Colon (tissue), 2 donors: ENCODE results near the gene NAA16.

ENCODE experiments used
- FAIRE-seq: peaks from 2 replicates; lab custom pipeline; 2012; peaks lifted over from hg19 to GRCh38; lab: Jason Lieb, UNC
- donor health status: control.
- donor health status: control.

Gene NAA16

DNA sequence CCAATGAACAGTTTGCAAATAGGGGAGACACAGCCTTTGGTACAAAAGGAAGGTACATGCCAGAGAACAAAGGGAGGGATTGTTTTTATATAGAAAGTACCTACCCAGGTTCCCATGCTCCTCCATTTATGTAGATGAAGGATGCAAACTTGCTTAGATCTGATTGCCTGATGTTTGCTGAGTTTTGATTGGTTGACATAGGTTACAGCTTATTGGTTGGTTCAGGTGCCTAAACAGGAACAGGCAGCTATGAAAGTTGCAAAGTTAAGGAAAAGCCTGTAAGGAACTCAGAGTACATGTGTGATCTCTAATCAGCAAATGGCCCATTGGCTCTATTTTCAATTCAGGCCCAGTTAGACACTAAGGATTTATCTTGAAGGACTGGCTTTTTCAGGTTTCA, 6.5 kb upstream of the NAA16 start:
- FAIRE-seq = no peak

DNA sequence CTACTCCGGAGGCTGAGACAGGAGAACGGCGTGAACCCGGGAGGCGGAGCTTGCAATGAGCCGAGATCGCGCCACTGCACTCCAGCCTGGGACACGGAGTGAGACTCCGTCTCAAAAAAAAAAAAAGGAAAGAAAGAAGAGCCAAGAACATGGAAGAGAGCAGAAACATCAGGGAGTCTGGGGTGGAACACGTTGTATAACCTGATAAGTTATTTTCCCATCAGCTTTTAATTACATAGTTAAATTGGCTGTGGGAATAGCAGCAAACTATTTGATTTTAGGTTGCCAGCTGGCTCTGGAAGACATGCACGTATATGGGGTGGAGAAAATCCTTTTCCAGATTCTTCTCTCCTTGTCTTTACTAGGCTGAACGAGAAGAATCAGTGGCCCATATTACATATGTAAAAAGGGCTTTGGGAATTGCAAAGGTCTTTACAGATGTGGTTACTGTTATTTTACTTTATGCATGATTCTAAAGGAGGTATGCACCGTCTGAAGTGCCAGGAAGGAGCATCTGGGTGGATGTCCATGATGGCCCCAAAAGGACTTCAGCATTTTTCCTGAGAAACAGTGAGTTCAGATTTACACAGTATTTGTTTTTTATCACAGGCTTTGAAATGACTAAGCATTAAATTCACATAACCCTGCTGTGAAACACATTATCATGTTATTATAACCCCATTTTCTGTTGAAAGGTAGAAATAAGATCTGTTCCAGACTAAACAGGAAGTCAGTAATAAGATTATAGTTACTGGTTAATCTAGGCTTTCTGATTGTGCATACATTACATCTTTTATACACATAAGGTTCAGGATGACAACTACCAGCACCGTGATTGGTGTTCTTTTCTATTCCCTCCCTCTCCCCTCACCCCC, 4.6 kb upstream of the NAA16 start:
- no peak for FAIRE-seq

DNA sequence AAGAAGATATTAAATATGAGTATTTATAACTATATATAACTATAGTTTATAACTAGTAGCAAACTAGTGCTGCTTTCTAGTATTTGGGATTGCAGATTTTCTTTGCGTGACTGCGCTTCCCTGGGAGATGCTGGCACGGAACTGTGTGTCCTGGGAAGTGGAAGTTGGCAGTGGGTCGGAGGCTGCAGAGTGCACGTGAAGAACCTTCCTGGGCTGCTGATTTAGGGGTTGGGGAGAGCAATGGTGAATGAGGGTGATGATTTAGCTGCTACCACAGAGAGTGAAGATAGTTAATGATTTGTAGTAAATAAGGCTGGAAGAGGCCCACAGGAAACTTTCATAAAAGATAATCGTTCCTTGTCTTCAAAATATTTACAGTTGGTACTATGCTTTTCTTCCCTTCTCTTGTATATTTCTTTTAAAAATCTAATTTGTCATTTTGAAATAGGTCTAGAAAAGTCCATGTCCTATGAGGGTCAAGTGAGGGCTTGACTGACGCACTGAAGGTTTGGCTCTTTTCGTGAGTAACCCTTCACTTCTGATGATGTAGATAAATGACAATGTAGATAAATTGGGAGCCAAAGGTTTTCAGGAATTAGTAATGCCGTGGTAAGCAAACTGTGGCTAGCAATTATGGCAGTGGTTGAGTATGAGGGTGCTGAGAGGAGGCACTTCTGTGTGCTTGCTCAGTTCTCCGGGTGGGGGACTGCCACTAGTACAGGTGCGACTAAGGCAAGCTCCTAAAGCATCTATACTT, 3.0 kb upstream of the NAA16 start:
- no peak for FAIRE-seq

DNA sequence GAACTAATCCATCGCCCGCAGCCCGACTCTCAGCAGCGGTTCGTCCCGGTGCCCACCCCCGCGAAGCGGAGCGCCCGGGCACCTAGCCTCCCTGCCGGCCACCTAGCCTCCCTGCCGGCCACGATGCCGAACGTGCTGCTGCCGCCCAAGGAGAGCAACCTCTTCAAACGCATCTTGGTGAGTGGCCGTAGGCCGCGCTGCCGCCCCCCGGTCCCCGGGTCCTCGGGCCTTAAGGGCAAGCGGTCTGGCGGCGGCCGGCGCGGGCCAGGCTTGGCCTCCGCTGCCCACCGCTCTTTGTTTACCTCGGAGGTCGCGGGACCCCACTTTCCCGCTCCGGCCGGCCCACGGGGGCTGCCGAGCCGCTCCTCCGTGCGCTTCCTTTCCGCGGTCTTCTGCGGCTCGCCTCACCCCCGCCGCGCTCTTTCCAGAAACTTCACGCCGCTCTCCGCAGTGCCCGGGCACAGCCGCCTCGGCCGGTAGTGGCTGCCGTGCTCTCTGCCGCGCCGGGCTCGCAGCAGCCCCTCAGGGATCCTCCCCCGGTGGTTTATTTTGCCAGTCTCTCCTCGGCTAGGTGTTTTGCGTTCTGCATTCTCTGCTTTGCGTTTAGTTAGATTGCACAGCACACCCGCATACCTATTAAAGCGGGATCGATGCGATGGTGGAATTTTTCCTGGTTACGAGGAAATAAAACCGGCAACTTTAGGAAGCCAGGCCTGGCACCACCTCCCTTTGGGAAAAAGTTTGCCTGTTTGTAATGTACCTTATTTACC, 524 bp downstream of the NAA16 start:
- FAIRE-seq = no peak

DNA sequence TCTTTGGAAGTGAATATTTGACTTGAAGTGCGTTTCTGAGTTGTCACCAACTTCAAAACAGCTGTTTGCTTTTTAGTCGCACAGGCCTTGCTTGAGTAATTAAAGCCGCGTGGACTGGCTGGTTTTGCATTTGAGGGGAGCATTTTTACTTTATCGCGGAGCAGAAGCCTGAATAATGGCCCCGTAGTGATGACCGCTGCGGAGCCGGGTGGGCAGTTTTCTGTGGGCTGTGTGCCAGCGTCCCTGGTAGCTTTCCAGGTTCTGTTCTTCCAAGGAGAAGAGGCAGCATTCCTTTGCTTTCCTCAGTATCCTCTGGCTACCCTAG, 1.1 kb downstream of the NAA16 start:
- no peak for FAIRE-seq

DNA sequence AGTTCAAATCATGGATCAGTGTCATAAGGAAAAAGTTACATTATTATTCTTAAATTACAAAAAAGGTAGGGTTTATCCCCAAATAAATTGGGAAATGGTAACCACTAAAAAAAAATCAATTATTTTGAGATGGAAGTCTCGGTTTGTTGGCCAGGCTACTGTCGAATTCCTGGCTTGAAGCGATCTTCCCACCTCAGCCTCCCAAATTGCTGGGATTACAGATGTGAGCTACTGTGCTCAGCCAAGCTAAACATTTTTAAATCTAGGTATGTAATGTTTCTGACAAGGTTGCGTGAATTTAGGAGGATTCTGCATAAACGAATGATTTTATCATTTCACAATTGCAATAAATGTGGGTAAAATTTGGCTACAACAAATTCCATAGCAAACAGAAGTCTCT, 2.0 kb downstream of the NAA16 start:
- no peak for FAIRE-seq

DNA sequence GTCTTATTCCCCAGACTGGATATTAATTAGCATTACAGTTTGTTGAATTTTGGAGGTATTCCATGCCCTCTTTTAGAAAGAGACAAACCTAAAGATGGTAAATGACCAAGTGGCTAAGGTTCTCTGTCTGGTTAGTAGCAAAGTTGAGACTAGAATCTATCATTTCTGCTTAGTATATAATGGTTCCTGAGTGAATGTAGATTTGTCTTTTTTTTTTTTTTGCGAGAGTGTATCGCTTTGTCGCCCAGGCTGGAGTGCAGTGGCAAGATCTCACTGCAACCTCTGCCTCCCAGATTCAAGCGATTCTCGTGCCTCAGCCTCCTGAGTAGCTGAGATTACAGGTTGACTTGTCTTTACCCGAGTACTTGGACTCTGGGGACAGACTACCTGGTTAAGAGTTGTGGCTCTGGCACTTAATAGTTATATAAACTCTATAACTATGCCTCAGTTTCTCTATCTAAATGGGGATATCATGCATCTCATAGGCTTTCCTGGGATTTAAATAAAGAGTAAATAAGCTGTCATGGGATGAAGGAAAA, 2.7 kb downstream of the NAA16 start:
- no peak for FAIRE-seq

DNA sequence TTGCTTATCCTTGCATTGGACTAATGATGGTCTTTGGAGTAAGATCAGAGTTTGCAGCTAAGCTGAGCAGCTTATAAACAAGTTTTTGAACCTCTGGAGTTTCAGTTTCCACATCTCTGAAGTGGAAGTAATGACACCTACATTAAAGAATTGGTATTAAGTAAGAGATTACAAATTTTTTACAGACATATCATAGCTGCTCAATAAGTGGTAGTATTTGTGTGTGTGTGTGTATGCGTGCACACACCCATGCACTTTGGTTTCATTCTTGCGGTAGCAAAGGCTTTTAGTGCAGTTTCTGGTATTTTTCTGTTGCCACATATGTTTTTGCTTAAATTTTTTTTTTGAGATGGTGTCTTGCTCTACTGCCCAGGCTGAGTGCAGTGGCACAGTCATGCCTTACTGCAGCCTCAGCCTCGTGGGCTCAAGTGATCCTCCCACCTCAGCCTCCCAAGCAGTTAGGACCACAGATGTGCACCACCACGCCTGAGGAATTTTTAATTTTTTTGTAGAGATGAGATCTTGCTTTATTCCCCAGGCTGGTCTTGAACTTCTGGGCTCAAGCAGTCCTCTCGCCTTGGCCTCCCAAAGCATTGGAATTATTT, 4.5 kb downstream of the NAA16 start:
- FAIRE-seq = no peak

DNA sequence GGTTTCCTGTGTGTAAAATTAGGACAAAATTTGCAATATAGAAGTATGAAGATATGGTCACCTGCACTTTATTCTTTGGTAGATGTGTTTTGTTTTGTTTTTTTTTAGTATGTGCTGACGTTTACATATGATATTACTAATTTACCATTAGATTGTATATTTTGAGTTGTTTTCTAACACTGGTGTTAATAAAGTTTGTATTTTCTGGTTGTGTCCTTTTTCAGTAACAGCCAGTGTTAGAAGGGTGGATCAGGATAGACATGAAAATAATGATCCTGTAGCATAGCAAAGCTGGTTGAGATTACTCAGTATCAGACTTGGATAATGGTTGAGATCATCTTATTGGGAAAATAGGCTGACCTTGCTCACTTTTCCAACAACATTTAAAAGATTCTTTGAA, 6.2 kb downstream of the NAA16 start:
- FAIRE-seq = no peak

DNA sequence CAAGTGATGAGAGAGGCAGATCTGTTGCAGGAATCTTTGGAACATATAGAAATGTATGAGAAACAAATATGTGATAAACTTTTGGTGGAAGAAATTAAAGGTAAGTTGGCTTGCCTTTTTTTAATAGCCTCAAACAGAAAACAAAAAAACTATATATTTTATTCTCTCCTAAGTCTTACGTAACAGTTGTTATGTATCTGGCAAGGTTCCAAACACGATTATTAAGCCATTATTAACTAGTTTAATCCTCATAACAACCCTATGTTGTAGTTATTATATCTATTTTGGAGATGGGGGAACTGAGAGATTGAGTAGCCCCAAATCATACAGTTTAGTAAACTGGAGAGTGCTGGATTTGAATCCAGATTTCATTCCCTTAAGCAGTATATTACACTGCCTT, 14.7 kb downstream of the NAA16 start:
- no peak for FAIRE-seq

DNA sequence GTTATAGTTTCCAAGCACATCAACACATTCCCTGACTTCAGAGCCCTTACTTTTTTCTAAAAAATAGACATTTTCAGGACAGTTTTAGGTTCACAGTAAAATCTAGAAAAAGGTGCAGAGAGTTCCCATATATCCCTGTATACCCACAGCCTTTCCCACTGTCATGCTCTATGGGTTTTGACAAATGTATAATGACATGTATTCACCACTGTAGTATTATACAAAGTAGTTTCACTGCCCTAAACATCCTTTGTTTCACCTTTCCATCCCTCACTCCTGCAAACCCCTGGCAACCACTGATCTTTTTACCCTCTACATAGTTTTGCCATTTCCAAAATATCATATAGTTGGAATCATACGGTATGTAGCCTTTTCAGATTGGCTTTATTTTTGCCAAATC, 15.6 kb downstream of the NAA16 start:
- FAIRE-seq = no peak

DNA sequence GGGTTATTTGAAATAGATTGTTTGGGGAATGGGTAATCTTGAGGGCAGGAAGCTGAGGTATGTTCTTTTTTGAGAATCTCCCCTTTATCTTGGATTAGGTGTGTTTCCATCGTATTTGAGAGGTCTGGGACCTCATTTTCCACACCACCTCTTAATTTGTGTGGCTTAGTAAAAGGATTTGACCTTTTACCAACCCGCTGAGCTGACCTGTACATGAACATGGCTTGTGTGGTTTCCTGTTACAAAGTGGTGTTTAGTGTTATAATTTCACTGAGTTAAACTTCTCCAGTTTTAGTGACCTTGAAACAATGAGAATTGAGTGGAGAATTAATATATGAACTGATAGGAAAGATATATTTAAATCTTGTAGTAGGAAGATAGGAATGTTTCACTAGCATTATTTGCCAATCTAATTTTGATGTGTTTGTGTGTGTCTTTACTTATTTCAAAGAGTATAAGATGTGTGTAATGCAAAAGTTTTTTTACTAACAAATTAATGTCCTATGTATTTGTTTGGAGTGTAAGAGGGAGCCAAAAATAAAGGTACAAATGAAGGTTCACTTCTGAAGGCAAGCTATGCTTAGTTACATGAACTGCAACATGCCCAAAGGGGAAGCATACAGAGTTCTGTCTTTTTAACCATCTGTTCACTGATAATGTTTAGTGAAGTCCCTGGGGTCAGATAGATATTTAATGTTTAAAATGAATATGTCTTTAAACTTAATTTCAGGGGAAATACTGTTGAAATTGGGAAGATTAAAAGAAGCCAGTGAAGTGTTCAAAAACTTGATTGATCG, 17.1 kb downstream of the NAA16 start:
- FAIRE-seq = peak; percentile 36

DNA sequence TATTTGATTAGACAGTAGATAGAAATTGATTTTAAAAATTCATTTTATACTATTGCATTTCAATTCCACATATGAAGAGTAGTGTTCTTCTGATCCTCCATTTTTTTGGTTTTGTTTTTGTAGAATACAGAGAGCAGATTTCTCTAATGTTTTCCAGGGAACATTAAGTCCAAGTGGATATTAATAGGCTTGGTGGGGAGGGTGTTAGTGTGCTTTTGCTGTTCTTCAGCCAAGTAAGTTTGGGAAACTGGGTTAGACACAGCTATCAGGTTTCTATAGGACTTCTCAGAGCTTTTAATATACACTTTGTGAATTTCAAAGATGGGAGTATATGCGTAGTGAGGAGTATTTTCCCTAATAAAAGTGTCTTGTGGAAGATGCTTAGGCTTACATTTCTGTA, 21.8 kb downstream of the NAA16 start:
- no peak for FAIRE-seq

DNA sequence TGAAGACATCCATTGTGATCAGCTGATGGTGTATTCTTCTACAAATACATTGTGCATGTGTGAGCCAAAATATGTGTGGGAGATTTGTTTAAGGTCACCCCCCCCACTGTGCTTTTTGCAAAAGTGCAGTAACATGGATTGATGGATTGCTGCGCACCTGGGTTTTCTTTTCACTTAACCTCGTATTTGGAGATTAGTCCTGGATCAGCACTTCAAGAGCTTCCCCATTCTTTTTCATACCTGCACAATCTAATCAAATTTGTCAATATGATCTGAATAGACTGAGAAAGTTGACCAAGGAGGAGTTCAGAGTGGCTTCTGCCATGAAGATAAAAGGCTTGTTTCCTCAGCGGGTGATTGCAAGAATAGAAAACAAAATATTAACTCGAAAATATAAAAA, 23.7 kb downstream of the NAA16 start:
- no peak for FAIRE-seq

DNA sequence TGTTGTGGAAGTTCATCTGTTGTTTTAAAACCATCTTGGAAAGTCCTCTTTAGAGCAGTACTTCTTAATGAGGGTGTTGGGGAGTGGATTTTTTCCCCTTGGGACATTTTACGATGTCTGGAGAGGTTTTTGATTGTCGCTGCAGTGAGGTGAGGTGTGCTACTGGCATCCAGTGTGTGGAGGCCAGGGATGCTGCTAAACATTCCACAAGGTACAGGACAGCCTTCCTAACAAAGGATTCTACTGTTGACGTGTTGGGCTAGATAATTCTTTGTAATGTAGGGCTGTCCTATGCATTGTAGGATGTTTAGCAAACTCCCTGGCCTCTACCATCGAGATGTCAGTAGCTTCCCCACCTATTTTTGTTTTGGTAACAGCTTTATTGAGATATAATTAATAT, 33.3 kb downstream of the NAA16 start:
- no peak for FAIRE-seq

DNA sequence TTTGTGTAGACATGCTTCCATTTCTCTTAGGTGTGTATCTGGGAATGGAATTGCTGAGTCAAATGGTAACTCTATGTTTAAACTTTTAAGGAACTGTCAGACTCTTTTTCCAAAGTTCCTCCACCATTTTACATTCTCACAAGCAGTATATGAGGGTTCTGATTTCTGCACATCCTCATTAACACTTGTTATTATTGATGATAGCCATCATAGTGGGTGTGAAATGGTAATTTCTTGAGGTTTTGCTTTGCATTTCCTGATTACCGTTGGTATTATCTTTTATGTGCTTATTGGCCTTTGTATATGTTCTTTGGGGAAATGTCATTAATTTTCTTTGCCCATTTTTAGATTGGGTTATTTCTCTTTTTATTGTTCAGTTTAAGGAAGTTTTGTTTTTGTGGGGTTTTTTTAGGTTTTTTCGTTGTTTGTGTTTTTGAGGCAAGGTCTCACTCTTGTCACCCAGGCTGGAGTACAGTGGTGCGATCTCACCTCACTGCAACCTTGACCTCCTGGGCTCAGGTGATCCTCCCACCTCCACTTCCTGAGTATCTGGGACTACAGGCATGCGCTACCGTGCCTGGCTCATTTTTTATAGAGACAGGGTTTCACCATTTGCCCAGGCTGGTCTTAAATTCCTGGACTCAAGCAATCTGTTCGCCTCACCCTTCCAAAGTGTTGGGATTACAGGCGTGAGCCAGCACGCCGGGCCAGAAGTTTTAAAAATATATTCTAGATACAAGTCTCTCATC, 34.3 kb downstream of the NAA16 start:
- FAIRE-seq = no peak

DNA sequence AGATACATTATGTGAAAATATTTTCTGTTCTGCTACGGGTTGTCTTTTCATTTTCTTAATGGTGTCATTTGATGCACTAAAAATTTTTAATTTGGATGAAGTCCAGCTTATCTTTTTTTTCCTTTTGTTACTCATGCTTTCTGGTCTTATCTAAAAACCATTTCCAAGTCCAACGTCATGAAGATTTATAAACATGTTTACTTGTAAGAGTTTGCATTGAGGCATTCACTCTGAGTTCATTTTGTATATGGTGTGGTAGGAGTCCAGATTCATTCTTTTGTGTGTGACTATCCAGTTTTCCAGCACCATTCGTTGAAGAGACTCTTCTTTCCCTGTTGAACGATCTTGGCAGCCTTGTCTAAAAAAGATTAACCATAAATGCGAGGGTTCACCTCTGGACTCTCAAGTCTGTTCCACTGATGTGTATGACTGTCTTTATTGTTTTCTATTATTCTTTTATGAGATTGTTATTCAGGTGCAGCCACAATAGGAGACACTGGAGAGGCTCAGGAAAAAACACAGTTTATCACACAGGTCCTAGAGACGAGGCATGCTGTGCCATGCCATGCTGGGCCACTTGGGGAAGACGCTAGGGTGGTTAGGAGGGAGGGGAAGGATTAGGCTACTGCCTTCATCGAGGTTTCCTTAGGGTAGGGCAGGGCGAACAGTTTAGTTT, 35.0 kb downstream of the NAA16 start:
- no peak for FAIRE-seq

DNA sequence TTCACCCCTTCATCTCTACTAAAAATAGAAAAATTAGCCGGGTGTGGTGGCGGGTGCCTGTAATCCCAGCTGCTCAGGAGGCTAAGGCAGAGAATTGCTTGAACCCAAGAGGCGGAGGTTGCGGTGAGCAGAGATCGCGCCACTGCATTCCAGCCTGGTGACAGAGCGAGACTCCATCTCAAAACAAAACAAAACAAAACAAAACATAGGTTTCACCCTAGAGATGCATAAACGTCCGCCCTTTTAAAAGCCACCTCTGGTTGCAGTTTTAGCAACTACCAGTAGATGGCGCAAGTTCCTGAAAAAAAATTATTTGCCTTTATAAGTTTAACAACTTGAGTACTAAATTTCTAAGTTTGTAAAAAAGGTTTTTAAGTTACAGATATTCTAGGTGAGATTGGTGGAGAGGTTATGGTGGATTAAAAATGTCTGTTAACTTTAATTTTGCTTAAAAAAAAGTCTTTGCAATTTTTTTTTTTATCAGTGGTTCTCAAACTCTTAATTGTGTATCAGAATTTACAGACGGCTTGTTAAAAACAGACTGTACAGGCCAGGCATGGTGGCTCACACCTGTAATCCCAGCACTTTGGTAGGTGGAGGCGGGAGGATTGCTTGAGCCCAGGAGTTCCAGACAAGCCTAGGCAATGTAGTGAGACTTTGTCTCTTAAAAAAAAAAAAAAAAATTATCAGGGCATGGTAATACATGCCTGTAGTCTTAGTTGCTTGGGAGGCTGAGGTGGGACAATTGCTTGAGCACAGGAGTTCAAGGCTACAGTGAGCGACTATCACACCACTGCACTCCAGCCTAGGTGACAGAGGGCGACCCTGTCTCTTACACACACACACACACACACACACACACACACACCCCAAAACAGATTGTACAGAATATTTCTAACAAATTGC, 42.1 kb downstream of the NAA16 start:
- FAIRE-seq = no peak

DNA sequence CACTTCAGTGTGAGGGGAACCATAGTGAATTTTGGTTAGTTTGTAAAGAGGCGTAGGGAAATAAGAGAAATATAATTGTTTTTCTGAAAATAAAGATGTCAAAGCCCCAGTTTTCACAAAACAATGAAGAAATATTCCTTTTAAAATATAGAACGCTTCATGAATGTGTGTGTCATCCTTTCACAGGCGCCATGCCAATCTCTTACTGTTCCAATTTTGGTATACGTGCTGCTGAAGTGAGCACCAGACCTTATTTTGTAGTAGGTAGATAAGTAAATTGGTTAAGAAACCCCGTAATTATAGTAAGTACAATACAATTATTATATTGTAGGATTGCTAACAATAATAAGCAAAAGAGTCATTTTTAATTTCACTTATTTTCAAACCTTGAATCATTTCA, 43.3 kb downstream of the NAA16 start:
- no peak for FAIRE-seq
